ENCODE measurements around the gene CPT1C.

CPT1C gene

GRCh38 chr19:49758292-49758691, 67.4 kb downstream of the CPT1C start:
- DNase-seq (ENCODE audit: low read depth): no peak

- DNase-seq (ENCODE audit: low read depth): no peak
Observed at GRCh38 chr19:49761249-49761624, 70.3 kb downstream of the CPT1C start.

GRCh38 chr19:49761625-49762311, 70.9 kb downstream of the CPT1C start:
- no peak for DNase-seq (ENCODE audit: low read depth)

GRCh38 chr19:49763230-49763629, 72.3 kb downstream of the CPT1C start, which contains the start of gene TSKS:
TSS of gene TSKS (minus strand) at chr19:49763306. CDS start at chr19:49763247, 59 bp downstream.
- DNase-seq (ENCODE audit: low read depth): no peak

All from T-helper 22 cell (primary cell).